AG04449 (cell line): ENCODE data around the gene ASPDH.

ENCODE experiments used
- CTCF ChIA-PET: fragments of 350-600 bp; formaldehyde crosslinking; extraction: SDS; loops from one replicate; lab custom pipeline; 2021; ENCODE audit warnings: antibody characterized with exemption; lab: Yijun Ruan, JAX
- POLR2A ChIA-PET: fragments of 400-600, 350-600 bp; formaldehyde crosslinking; extraction: SDS; loops from one replicate; lab custom pipeline; 2020; ENCODE audit warnings: antibody characterized with exemption, inconsistent platforms; lab: Yijun Ruan, JAX
- DNase-seq: peaks from one replicate; pipeline ENCODE4 v3.0.0-alpha.2; 2010; ENCODE audit warnings: low read depth, low spot score
- H3K4me3 ChIP-seq: 2 replicates; pipeline ENCODE4 v1.5.1; 2011; ENCODE audit warnings: low read depth, mild to moderate bottlenecking, control low read depth, low read length
- CTCF ChIP-seq: IDR thresholded peaks from one replicate; pipeline ENCODE4 v1.5.1; 2011; ENCODE audit warnings: mild to moderate bottlenecking, moderate library complexity, low read length, control low read depth, inconsistent platforms; ENCODE audit not compliant: insufficient read depth; ENCODE audit errors: missing control alignments

ASPDH gene

DNA sequence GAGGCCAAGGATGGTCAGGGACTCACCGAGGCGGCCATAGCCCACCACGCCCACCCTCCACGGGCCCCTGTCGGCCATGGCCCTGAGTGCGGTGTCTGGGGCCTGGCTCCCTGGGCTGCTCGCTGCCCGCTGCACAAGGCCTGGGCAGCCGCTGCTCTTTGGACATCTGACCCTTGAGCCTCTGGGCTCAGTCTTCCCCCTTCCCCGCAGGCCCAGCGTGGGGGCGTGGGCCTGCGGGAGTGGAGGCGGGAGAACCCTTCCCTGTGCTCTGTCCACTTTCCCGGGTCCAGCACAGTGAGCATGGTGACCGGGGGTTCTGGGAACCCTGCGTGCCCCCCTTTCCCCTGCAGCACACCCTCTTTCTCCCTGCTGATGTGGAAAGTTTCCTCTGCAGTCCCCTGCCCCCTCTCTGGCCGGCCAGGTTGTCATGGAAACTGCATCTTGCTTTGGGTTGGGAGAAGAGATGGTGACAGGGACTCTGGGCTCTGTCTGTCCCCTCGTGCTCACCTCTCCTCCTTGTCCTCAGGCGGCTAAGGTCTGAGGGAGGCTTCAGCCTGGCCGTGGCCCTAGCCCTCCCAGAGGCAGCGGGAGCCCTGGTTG, at the start of gene ASPDH:
TSS of gene ASPDH (minus strand) at position 168 of the 600 bp plus-strand sequence. CDS start at position 78, 90 bp downstream.
- ChIA-PET POLR2A (no interaction called here), CTCF (interaction anchor here (0.7 kb wide), 1 partner anchor 24 kb away, joined by 3 read pairs; no protein-coding TSS in a partner anchor)
- no peak for DNase-seq
- no peak within 1 kb of the TSS for H3K4me3 ChIP-seq
- no peak for TF ChIP-seq CTCF

DNA sequence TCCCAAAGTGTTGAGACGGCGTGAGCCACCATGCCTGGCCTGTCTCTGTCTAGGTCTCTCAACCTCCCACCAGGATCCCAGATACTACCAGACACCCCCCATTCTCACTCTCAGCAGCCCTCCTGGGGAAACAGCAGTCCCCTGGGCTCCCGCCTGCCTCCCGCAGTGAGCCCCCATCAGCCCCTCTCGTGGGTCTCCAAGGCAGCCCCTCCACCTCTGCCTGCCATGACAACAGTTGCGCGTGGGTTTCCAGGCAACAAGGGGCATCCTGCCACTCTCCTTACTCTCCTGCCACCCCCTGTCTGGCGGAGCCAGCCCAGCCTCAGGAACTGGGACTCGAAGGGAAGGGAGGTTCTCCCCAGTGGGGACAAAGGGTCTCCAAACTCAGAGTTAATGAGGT, 49.3 kb upstream of the ASPDH start:
- TF ChIP-seq CTCF: no peak
- ChIA-PET CTCF (no interaction called here), POLR2A (no interaction called here)
- H3K4me3 ChIP-seq: no peak overlapping the region
- DNase-seq: no peak

DNA sequence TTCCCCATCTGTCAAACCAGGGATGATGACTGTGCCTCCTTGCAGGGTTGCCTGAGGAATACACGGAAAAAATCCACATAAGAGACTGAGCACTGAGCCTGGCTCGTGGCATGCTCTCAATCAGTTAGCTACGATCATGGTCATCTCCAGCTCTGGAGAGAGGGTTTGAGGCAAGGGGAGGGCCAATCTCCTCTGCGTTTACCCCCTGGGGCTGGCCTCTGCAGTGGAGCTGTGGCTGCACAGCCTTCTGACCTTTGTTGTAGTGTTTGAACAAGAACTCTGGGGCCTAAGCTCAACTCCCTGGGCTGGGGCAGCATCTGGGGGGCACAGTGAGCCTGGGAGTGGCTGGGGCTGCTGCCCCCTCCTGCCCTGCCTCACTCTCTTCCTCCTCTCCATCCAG, 48.6 kb upstream of the ASPDH start:
- DNase-seq: no peak
- ChIA-PET POLR2A (no interaction called here), CTCF (no interaction called here)
- H3K4me3 ChIP-seq: no peak overlapping the region
- no peak for TF ChIP-seq CTCF

- CTCF ChIA-PET: interaction anchor here (1.3 to 1.5 kb wide), 2 partner anchors 81 to 189 kb away, joined by 3 read pairs; no protein-coding TSS in a partner anchor
- TF ChIP-seq CTCF: no peak
- POLR2A ChIA-PET: no interaction called here
Observed at GRCh38 chr19:50559636-50560035, 45.9 kb upstream of the ASPDH start.

DNA sequence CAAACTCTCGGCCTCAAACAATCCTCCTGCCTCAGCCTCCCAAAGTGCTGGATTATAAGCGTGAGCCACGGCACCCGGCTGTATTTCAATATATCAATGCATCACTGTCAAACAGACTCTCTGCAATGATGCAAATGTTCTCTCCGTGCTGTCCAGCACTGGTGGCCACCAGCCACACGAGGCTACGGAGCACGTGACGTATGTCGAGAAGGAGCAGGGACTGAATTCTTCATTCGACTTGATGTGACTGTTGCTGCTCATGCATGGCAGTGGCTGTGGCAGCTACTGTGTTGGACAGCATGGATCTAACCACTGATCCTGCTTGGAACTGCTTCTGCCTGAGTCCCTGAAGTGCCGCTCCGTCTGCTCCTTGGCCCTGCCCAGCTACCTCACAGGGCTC, 44.7 kb upstream of the ASPDH start:
- no peak for DNase-seq
- no peak overlapping the region for H3K4me3 ChIP-seq
- ChIA-PET CTCF (interaction anchor here (1.3 to 6.7 kb wide), 5 partner anchors 13 to 188 kb away, joined by 3 to 66 read pairs (median 9); no protein-coding TSS in a partner anchor), POLR2A (no interaction called here)
- no peak for TF ChIP-seq CTCF

More at GRCh38 chr19:50559636-50560035, 45.9 kb upstream of the ASPDH start:
- no peak overlapping the region for H3K4me3 ChIP-seq
- DNase-seq: no peak

GRCh38 chr19:50558039-50558438, 44.3 kb upstream of the ASPDH start:
- TF ChIP-seq CTCF: no peak
- H3K4me3 ChIP-seq: no peak overlapping the region
- no peak for DNase-seq
- CTCF ChIA-PET: interaction anchor here (0.8 to 6.7 kb wide), 8 partner anchors 13 to 223 kb away, joined by 3 to 66 read pairs (median 8); no protein-coding TSS in a partner anchor
- POLR2A ChIA-PET: no interaction called here
